Keratinocyte (primary cell): ENCODE data around the gene ULK2. TPM values are rescaled to one million over a fixed set of nuclear protein-coding genes. Genes with fewer than 3 reads are reported as not detected.
"Not testable (repeated sequence)": the region's sequence is repeated elsewhere in the genome, so short reads cannot be mapped to it uniquely, and the experiment has no call there.

Source experiments
- DNase-seq: peaks from one replicate; pipeline ENCODE4 v3.0.0-alpha.2; 2011; ENCODE audit warnings: low read depth, missing footprints, low spot score
- FAIRE-seq: peaks from 2 replicates; lab custom pipeline; 2011; peaks lifted over from hg19 to GRCh38; lab: Jason Lieb, UNC
- H2AFZ ChIP-seq: 2 replicates; pipeline ENCODE4 v1.6.0; 2012; ENCODE audit warnings: low read length, control low read depth, inconsistent platforms; ENCODE audit not compliant: control insufficient read depth
- H3K27ac ChIP-seq: 2 replicates; pipeline ENCODE4 v1.5.1; 2011; ENCODE audit warnings: low read length; ENCODE audit not compliant: control insufficient read depth, insufficient read depth
- H3K27me3 ChIP-seq: 3 replicates; pipeline ENCODE4 v1.6.0; 2011; ENCODE audit warnings: low read length; ENCODE audit not compliant: control insufficient read depth, insufficient read depth; ENCODE audit errors: extremely low read depth
- H3K36me3 ChIP-seq, 2 experiments: 2 replicates in 1 of 2; 3 replicates in 1 of 2; pipeline ENCODE4 v1.5.1; 2011; ENCODE audit warnings: low read length in 2 of 2, mild to moderate bottlenecking in 1 of 2; ENCODE audit not compliant: control insufficient read depth in 2 of 2, insufficient read depth in 2 of 2; ENCODE audit errors: extremely low read depth in 1 of 2
- H3K4me1 ChIP-seq: 3 replicates; pipeline ENCODE4 v1.5.1; 2011; ENCODE audit warnings: low read length; ENCODE audit not compliant: control insufficient read depth, insufficient read depth; ENCODE audit errors: extremely low read depth
- H3K4me2 ChIP-seq: 3 replicates; pipeline ENCODE4 v1.6.0; 2011; ENCODE audit warnings: low read depth, low read length; ENCODE audit not compliant: control insufficient read depth, insufficient read depth; ENCODE audit errors: extremely low read depth
- H3K4me3 ChIP-seq, 3 experiments: fragments of 200-600 bp in 1 of 3; sonication (generic) in 1 of 3; 2 replicates in 2 of 3; 3 replicates in 1 of 3; pipeline ENCODE4 v1.5.1; 2011 to 2016; ENCODE audit warnings: low read length in 3 of 3, mild to moderate bottlenecking in 3 of 3, control low read depth in 2 of 3, inconsistent platforms in 1 of 3, low read depth in 1 of 3, mixed read lengths in 1 of 3, mixed run types in 1 of 3, moderate library complexity in 1 of 3; ENCODE audit not compliant: control insufficient read depth in 2 of 3, insufficient read depth in 2 of 3; ENCODE audit errors: extremely low read depth in 1 of 3
- H3K79me2 ChIP-seq: 2 replicates; pipeline ENCODE4 v1.6.0; 2012; ENCODE audit warnings: low read length; ENCODE audit not compliant: control insufficient read depth, insufficient read depth
- H3K9ac ChIP-seq: 3 replicates; pipeline ENCODE4 v1.6.0; 2011; ENCODE audit warnings: low read length; ENCODE audit not compliant: control insufficient read depth, insufficient read depth; ENCODE audit errors: extremely low read depth
- H3K9me1 ChIP-seq: 3 replicates; pipeline ENCODE4 v1.6.0; 2011; ENCODE audit warnings: low read length; ENCODE audit not compliant: control insufficient read depth, insufficient read depth; ENCODE audit errors: extremely low read depth
- H3K9me3 ChIP-seq: 2 replicates; pipeline ENCODE4 v1.5.1; 2012; ENCODE audit warnings: low read depth, low read length; ENCODE audit not compliant: control insufficient read depth
- H4K20me1 ChIP-seq: 3 replicates; pipeline ENCODE4 v1.6.0; 2011; ENCODE audit warnings: low read length; ENCODE audit not compliant: control insufficient read depth, insufficient read depth; ENCODE audit errors: extremely low read depth
- CTCF ChIP-seq, 3 experiments: IDR thresholded peaks in 1 of 3; conservative IDR thresholded peaks in 1 of 3; optimal IDR thresholded peaks in 1 of 3; 2 replicates in 2 of 3; 3 replicates in 1 of 3; pipeline versions ENCODE3 to v1.5.1; 2011; ENCODE audit warnings: low read length in 3 of 3, mild to moderate bottlenecking in 3 of 3, moderate library complexity in 2 of 3, control low read depth in 1 of 3, inconsistent platforms in 1 of 3; ENCODE audit not compliant: insufficient read depth in 2 of 3; ENCODE audit errors: extremely low read depth in 1 of 3
- EZH2 ChIP-seq: IDR thresholded peaks from one replicate; pipeline ENCODE4 v1.6.1; 2012; ENCODE audit warnings: inconsistent platforms, mild to moderate bottlenecking, low read length, moderate library complexity
- dilution Hi-C: fragments of 300-500 bp; cut with MboI; formaldehyde crosslinking; loops from one replicate; pipeline ENCODE4 v1.7.0; 2020; ENCODE audit warnings: low sequenced_read_pairs; ENCODE audit not compliant: extremely low pct_ligation_motif_present
- polyA plus RNA-seq, 5 experiments: library from polyadenylated mRNA; depleted of rRNA in 3 of 5; stranded (reverse) in 3 of 5; stranded (forward) in 1 of 5; unstranded in 1 of 5; fragments of >200 nt; gene quantifications; 1 replicate in 1 of 5; 2 replicates in 3 of 5; 3 replicates in 1 of 5; pipeline versions ENCODE4 v1.2.1 to v1.2.3, GENCODE V29; 2011 to 2012; ENCODE audit warnings: missing spikeins in 2 of 5, low read depth in 1 of 5, low replicate concordance in 1 of 5

Gene ULK2
- polyA plus RNA-seq, 1 donor (not counting 4 experiments of a cell fraction or from before 2014, with no cell fraction given): 22.1 TPM

- TF ChIP-seq CTCF (optimal IDR thresholded peaks at IDR 0.05 in 1 of 3, IDR thresholded peaks at IDR 0.05 in 1 of 3, conservative IDR thresholded peaks at IDR 0.05 in 1 of 3; ENCODE audit: extremely low read depth in 1 of 3, insufficient read depth in 2 of 3, low read length in 3 of 3): peak; percentile 91 to 99 (median 99)
- TF ChIP-seq EZH2: no peak
- Histone ChIP-seq H3K27ac (no peak overlapping the region), H3K4me1 (no peaks in the 10 kb centered on the region), H3K9me1 (no peaks in the 10 kb centered on the region), H3K27me3 (no peaks in the 10 kb centered on the region), H3K4me2 (no peak overlapping the region), H3K4me3 (no peak overlapping the region), H3K9ac (no peak overlapping the region), H2AFZ (no peak overlapping the region), H4K20me1 (no peaks in the 10 kb centered on the region), H3K9me3 (no peaks in the 10 kb centered on the region), H3K79me2 (no peaks in the 10 kb centered on the region), H3K36me3 (no peaks in the 10 kb centered on the region)
- no peak for DNase-seq
- peak; percentile 9 for FAIRE-seq
- dilution Hi-C loops: no loop called here
Observed at GRCh38 chr17:19766421-19767270, 101.1 kb downstream of the ULK2 start.

- no peaks in the 10 kb centered on the region for H3K27me3 ChIP-seq
- no peak overlapping the region for H2AFZ ChIP-seq
- TF ChIP-seq EZH2 (no peak), CTCF (optimal IDR thresholded peaks at IDR 0.05 in 1 of 3, IDR thresholded peaks at IDR 0.05 in 1 of 3, conservative IDR thresholded peaks at IDR 0.05 in 1 of 3; ENCODE audit: extremely low read depth in 1 of 3, insufficient read depth in 2 of 3, low read length in 3 of 3) (no peak)
- no peaks in the 10 kb centered on the region for H3K79me2 ChIP-seq
- DNase-seq (no peak), FAIRE-seq (no peak)
- no peaks in the 10 kb centered on the region for H4K20me1 ChIP-seq
- no peaks in the 10 kb centered on the region for H3K36me3 ChIP-seq
- H3K4me3 ChIP-seq: no peak overlapping the region
- H3K4me2 ChIP-seq: no peak overlapping the region
- no peaks in the 10 kb centered on the region for H3K9me1 ChIP-seq
- H3K9me3 ChIP-seq: no peaks in the 10 kb centered on the region
- H3K9ac ChIP-seq: no peak overlapping the region
- dilution Hi-C loops: no loop called here
- H3K27ac ChIP-seq: no peak overlapping the region
- no peaks in the 10 kb centered on the region for H3K4me1 ChIP-seq
Observed at GRCh38 chr17:19766016-19766415, 101.7 kb downstream of the ULK2 start.

GRCh38 chr17:19763991-19764390, 103.7 kb downstream of the ULK2 start:
- H3K4me2 ChIP-seq, H3K9me3 ChIP-seq, H3K4me3 ChIP-seq, FAIRE-seq, H3K27ac ChIP-seq, H3K4me1 ChIP-seq, H4K20me1 ChIP-seq, H3K36me3 ChIP-seq, H2AFZ ChIP-seq, DNase-seq, H3K9ac ChIP-seq, H3K27me3 ChIP-seq, dilution Hi-C loops, H3K79me2 ChIP-seq, H3K9me1 ChIP-seq: not testable (repeated sequence)
